ENCODE data around the gene ALX4.

- TF ChIP-seq POLR2A (IDR thresholded peaks at IDR 0.05; ENCODE audit: low read depth), result no peak
- TF ChIP-seq CTCF (IDR thresholded peaks at IDR 0.05), result no peak
- TF ChIP-seq POLR2AphosphoS5 (IDR thresholded peaks at IDR 0.05), result no peak
Observed at GRCh38 chr11:44263738-44264437, 46.1 kb downstream of the ALX4 start.
